Activated CD8-positive, alpha-beta memory T cell treated with anti-CD3 and anti-CD28 coated beads, Interleukin-2, amount 10 ng/mL, durations not matched to agents 7 days and 5 days (primary cell): ENCODE results near the gene GAB4. TPM values are rescaled to one million over a fixed set of nuclear protein-coding genes. Genes with fewer than 3 reads are reported as not detected.

Experiments
- ATAC-seq: fragments of 150-1000 bp; cut with Tn5 transposase; one replicate; pipeline ENCODE4 v1.10.0; 2021; ENCODE audit warnings: moderate library complexity
- CTCF ChIA-PET: fragments of 350-600 bp; sonication (Branson Sonifier 250); formaldehyde crosslinking; loops from one replicate; lab custom pipeline; 2021; ENCODE audit warnings: antibody characterized with exemption; lab: Charles Lee
- DNase-seq: peaks from one replicate; pipeline ENCODE4 v3.0.0-alpha.2; 2020
- H3K27ac Mint-ChIP-seq: one replicate; pipeline ENCODE4 v1.8.0; 2021; ENCODE audit warnings: mild to moderate bottlenecking, mixed read lengths
- H3K27me3 Mint-ChIP-seq: one replicate; pipeline ENCODE4 v1.8.0; 2021; ENCODE audit warnings: mixed read lengths
- H3K36me3 Mint-ChIP-seq: one replicate; pipeline ENCODE4 v1.8.0; 2021; ENCODE audit warnings: mild to moderate bottlenecking, mixed read lengths
- H3K4me1 Mint-ChIP-seq: one replicate; pipeline ENCODE4 v1.8.0; 2021; ENCODE audit warnings: mixed read lengths
- H3K4me3 Mint-ChIP-seq: one replicate; pipeline ENCODE4 v1.8.0; 2021; ENCODE audit warnings: mild to moderate bottlenecking, moderate library complexity, mixed read lengths
- H3K9me3 Mint-ChIP-seq: one replicate; pipeline ENCODE4 v1.8.0; 2022; ENCODE audit warnings: low read depth, mixed read lengths
- total RNA-seq, 2 experiments: library from RNA; stranded (reverse); gene quantifications; one replicate each; pipeline ENCODE4 v1.2.3, GENCODE V29; 2021

GAB4 gene
- total RNA-seq, 2 experiments from 2014 or later, result not detected

DNA sequence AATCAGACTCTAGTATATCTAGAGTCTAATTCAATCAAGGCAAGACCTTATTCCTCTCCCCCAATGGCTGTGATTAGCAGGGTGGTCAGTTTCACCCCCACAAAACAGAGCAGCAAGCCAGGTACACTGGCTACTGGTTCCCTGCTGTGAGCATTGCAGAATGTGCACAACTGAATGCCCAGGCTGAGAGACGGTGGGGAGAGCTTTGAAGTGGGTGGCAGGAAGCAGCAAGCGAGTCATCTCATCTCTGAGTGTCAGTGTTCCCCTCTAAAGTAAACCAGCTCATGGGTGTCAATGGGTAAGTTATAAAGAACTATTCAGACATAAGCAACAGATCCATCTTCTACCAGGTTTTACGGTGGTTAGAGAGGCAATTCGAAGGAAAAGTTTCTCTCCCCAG, 37.6 kb downstream of the GAB4 start:
- no peaks in the 10 kb centered on the region for H3K9me3 Mint-ChIP-seq
- H3K36me3 Mint-ChIP-seq, result no peaks in the 10 kb centered on the region
- H3K27me3 Mint-ChIP-seq, result peaks cover 10% of the 10 kb centered on the region
- ATAC-seq (peak; percentile 36), DNase-seq (no peak)
- CTCF ChIA-PET, result no interaction called here
- H3K27ac Mint-ChIP-seq, result no peak overlapping the region
- peaks cover 7% of the 10 kb centered on the region for H3K4me1 Mint-ChIP-seq
- H3K4me3 Mint-ChIP-seq, result no peak overlapping the region

GRCh38 chr22:16969508-16970327, 38.3 kb downstream of the GAB4 start:
- no peak overlapping the region for H3K27ac Mint-ChIP-seq
- DNase-seq (no peak), ATAC-seq (no peak)
- H3K9me3 Mint-ChIP-seq, result no peaks in the 10 kb centered on the region
- H3K27me3 Mint-ChIP-seq, result peaks cover 10% of the 10 kb centered on the region
- CTCF ChIA-PET, result no interaction called here
- H3K4me1 Mint-ChIP-seq, result peaks cover 7% of the 10 kb centered on the region
- no peak overlapping the region for H3K4me3 Mint-ChIP-seq
- H3K36me3 Mint-ChIP-seq, result no peaks in the 10 kb centered on the region

- no peak for DNase-seq
- Mint-ChIP-seq H3K27ac (no peak overlapping the region), H3K9me3 (no peaks in the 10 kb centered on the region), H3K27me3 (peaks cover 6% of the 10 kb centered on the region), H3K4me1 (peaks cover 7% of the 10 kb centered on the region), H3K4me3 (no peak overlapping the region), H3K36me3 (no peaks in the 10 kb centered on the region)
- CTCF ChIA-PET, result no interaction called here
- ATAC-seq, result no peak
These were observed 39.8 kb downstream of the GAB4 start for GRCh38 chr22:16968218-16968595.

GRCh38 chr22:16967453-16968217, 40.4 kb downstream of the GAB4 start:
- peaks cover 7% of the 10 kb centered on the region for H3K4me1 Mint-ChIP-seq

GRCh38 chr22:16966251-16966650, 41.8 kb downstream of the GAB4 start:
- ATAC-seq (no peak), DNase-seq (no peak)
- Mint-ChIP-seq H3K4me1 (peaks cover 7% of the 10 kb centered on the region), H3K9me3 (no peaks in the 10 kb centered on the region), H3K36me3 (no peaks in the 10 kb centered on the region), H3K27me3 (no peaks in the 10 kb centered on the region), H3K27ac (no peak overlapping the region), H3K4me3 (no peak overlapping the region)
- CTCF ChIA-PET, result no interaction called here

More at GRCh38 chr22:16967453-16968217, 40.4 kb downstream of the GAB4 start:
- Mint-ChIP-seq H3K27ac (no peak overlapping the region), H3K9me3 (no peaks in the 10 kb centered on the region), H3K27me3 (peaks cover 2% of the 10 kb centered on the region), H3K36me3 (no peaks in the 10 kb centered on the region), H3K4me3 (no peak overlapping the region)
- CTCF ChIA-PET, result no interaction called here
- ATAC-seq (no peak), DNase-seq (no peak)

DNA sequence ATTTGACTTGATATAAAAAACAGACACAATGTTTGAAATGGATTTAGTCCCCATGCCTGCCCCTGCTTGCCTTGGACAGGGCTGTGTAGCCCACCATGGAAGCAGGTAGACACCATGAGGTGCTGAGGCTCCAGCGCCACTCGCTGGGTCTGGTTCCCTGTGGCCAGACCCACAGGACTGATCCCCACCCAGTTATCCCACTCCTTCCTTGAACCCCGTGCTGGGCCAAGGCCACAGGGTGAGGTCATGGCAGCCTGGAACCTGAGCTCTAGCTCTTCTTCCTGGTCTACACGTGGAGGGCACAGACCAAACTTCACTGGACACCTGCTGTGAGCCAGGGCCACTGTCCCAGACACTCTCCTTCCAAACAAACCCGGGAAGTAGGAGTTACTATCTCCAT, 42.5 kb downstream of the GAB4 start:
- Mint-ChIP-seq H3K36me3 (no peaks in the 10 kb centered on the region), H3K27ac (no peak overlapping the region), H3K9me3 (no peaks in the 10 kb centered on the region), H3K4me1 (peaks cover 6% of the 10 kb centered on the region), H3K27me3 (no peaks in the 10 kb centered on the region), H3K4me3 (no peak overlapping the region)
- no peak for ATAC-seq
- CTCF ChIA-PET, result no interaction called here
- no peak for DNase-seq

- Mint-ChIP-seq H3K9me3 (no peaks in the 10 kb centered on the region), H3K36me3 (no peaks in the 10 kb centered on the region), H3K4me3 (no peak overlapping the region), H3K27ac (no peak overlapping the region), H3K4me1 (peaks cover 3% of the 10 kb centered on the region), H3K27me3 (no peaks in the 10 kb centered on the region)
- CTCF ChIA-PET, result no interaction called here
- ATAC-seq (no peak), DNase-seq (no peak)
These were observed 42.9 kb downstream of the GAB4 start for GRCh38 chr22:16965083-16965482.

DNA sequence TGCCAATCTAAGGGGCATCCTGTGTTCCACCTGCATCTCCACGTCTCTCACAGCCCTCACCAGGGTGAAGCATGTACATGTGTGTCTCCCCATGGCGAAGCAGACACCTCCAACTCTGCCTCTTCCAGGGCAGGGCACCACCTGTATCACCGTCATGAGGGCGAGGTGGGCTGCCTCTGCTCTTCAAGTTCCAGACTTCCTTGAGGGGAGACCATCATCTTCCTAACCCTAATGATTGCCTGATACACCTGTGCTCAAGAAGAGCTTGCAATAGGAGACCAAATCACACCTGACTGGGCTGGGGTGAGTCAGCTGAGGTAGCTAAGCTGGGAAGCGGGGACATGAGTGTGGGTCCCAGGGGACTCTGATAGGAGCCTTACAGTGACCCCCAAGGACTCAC, 43.7 kb downstream of the GAB4 start:
- Mint-ChIP-seq H3K27me3 (no peaks in the 10 kb centered on the region), H3K36me3 (no peaks in the 10 kb centered on the region), H3K9me3 (no peaks in the 10 kb centered on the region), H3K4me3 (no peak overlapping the region), H3K27ac (no peak overlapping the region), H3K4me1 (no peaks in the 10 kb centered on the region)
- DNase-seq (no peak), ATAC-seq (no peak)
- CTCF ChIA-PET, result no interaction called here

DNA sequence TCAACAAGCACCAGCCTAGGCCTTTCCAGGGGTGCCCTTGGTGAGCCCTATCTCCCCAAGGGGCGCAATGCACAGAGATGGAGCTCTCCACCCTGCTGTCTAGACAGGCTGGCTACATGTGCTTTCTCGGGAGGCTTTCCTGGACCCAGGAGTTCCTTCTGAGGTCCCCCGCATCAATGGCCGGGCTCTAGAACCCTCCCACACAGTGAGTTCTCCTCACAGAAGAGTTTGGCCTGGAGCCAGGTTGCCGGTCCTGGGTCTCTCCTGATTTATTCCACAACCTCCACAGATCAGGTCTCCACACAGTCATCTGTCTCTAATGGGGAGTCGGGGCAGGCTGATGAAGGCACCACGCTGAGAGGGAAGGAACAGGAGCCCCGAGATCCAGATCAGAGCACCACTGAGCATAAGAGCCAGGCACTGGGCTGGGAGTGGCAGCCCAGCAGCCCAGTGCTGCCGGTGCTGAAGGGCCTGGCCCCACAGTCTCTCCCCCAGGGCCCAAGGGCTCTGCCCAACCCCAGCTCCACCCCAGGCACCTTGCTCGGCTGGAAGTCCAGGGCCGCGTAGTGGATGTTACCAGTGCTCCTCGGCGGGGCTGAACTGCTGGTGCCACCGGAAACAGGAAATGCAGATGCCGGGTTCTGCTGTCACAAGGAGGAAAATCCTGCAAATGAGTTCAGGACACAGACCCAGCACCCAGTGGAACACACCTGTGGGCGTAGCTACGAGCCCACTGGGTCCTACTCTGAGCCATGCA, 44.7 kb downstream of the GAB4 start:
- DNase-seq (no peak), ATAC-seq (no peak)
- no peaks in the 10 kb centered on the region for H3K9me3 Mint-ChIP-seq
- H3K36me3 Mint-ChIP-seq, result no peaks in the 10 kb centered on the region
- H3K4me1 Mint-ChIP-seq, result no peaks in the 10 kb centered on the region
- no peaks in the 10 kb centered on the region for H3K27me3 Mint-ChIP-seq
- no peak overlapping the region for H3K27ac Mint-ChIP-seq
- CTCF ChIA-PET, result no interaction called here
- H3K4me3 Mint-ChIP-seq, result no peak overlapping the region

DNA sequence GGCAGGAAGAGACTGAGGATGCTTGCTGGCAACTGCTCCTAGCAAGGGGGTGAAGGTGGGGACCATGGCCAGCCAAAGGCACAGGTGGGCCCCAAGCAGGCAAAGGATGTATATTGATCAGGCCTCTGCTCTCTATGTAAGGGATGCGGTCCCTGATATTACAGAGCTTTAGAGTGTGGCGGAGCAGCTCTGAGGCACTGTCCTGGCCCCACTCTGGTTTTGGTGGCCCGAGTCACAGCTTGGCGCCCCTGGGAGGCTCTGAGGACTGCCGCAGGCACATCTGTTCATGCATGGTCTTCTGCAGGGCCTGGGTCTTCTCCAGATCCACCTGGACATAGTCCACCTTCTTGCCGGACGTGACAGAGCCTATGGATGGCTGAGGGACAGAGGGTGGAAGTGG, 45.5 kb downstream of the GAB4 start:
- ATAC-seq, result no peak
- Mint-ChIP-seq H3K36me3 (no peaks in the 10 kb centered on the region), H3K27ac (no peak overlapping the region), H3K4me1 (no peaks in the 10 kb centered on the region), H3K4me3 (no peak overlapping the region), H3K27me3 (no peaks in the 10 kb centered on the region), H3K9me3 (no peaks in the 10 kb centered on the region)
- CTCF ChIA-PET, result no interaction called here
- no peak for DNase-seq

DNA sequence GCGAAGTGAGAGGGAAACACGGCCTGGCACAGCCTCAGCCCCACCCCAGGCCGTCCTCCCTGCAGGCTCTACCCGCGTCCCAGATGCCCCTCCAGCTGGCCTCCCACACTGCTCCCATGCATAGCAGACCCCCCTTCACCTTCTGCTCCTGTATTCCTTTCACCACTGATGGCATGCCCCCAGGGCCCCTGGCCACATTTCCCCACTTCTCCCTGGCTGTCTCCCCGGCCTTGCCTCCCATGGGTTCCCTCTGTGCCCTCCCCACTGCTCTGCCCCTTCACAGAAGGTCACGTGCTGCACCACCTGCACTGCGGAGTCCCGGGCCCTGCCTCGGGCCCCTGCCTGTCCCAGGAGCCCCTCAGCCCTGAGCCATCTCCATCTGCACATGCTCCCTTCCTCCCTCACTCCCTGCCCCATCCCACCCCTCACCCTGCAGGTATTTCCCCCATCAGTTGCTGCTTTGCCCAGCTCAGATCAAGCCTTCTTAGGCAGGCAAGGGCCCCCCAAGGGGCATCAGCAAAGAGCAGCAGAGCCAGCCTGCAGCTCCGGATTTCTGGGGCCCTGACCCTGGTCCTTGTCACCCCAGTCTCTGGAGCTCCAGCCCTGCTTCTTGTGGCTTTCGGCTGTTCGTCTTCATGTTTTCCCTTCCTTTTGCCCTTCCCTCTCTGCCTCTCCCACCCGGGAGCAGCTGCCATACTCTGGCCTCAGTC, 46.4 kb downstream of the GAB4 start:
- ATAC-seq, result no peak
- H3K4me1 Mint-ChIP-seq, result no peaks in the 10 kb centered on the region
- H3K36me3 Mint-ChIP-seq, result no peaks in the 10 kb centered on the region

DNA sequence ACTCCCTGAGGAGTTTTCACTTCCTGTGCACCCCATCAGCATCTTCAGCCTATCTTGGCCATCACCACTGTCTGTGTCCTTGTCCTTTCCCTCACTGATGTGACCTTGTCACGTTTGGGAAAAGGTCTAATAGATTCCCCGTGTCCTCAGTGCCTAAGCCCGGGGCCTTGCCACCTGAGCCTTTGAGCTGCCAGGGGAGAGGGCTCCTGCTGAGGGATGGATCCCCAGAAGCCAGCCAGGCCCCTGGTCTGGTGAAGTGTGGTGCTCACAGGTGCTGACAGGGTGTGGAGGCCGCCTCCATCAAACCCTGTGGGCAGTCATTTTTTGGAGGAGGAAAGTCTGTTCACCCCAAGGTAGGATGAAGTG, 47.2 kb downstream of the GAB4 start:
- ATAC-seq (no peak), DNase-seq (no peak)
- Mint-ChIP-seq H3K9me3 (no peaks in the 10 kb centered on the region), H3K36me3 (no peaks in the 10 kb centered on the region), H3K4me1 (no peaks in the 10 kb centered on the region), H3K27ac (no peak overlapping the region), H3K27me3 (no peaks in the 10 kb centered on the region), H3K4me3 (no peak overlapping the region)
- CTCF ChIA-PET, result no interaction called here

More for the DNA sequence above, 46.4 kb downstream of the GAB4 start:
- no peaks in the 10 kb centered on the region for H3K27me3 Mint-ChIP-seq
- no peak overlapping the region for H3K4me3 Mint-ChIP-seq
- H3K27ac Mint-ChIP-seq, result no peak overlapping the region
- CTCF ChIA-PET, result no interaction called here
- DNase-seq, result no peak
- no peaks in the 10 kb centered on the region for H3K9me3 Mint-ChIP-seq

DNA sequence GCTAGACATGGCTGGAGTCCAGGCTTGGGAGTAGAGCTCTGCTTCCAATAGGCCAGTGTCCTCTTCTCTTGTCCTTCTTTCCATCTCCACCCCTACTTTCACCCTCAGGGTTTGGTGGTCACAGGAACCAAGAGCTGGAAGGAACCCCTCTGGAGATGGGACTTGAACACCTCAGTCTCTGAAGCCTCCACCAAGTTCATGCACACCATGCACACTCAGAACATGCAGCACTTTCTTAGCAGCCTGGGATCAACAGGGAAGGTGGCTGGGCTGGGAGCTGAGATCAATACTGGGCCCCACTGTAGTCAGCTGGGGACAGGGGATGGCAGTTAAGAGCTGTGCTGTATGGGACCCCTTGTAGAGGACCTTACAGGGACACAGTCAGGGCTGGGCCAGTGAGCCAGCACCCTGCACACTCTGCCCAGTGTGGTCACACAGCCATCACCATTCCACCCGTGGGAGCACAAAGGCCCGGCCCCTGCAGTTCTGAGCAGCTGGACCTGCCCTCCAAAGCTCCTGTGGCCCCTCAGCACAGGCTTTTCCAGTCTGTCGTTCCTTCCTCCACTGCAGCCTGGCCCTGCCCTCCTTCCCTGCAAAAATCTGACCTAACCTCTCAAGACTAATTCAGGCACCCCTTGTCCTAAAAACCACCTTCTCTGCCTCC, 47.7 kb downstream of the GAB4 start:
- CTCF ChIA-PET, result no interaction called here
- Mint-ChIP-seq H3K27ac (no peak overlapping the region), H3K9me3 (no peaks in the 10 kb centered on the region), H3K27me3 (no peaks in the 10 kb centered on the region), H3K36me3 (no peaks in the 10 kb centered on the region), H3K4me3 (no peak overlapping the region), H3K4me1 (no peaks in the 10 kb centered on the region)
- ATAC-seq (no peak), DNase-seq (no peak)
